GM18861 (cell line): ENCODE data around the gene AOPEP.
"Not testable (repeated sequence)": the region's sequence is repeated elsewhere in the genome, so short reads cannot be mapped to it uniquely, and the experiment has no call there.

Experiments used
- ATAC-seq: cut with Tn5 transposase; IDR thresholded peaks from one replicate; pipeline ENCODE4 v1.9.1; 2021; ENCODE audit not compliant: unreplicated experiment

Gene AOPEP

GRCh38 chr9:94840738-94841137, 114.2 kb downstream of the AOPEP start:
- no peak for ATAC-seq

GRCh38 chr9:94843134-94843533, 116.6 kb downstream of the AOPEP start:
- ATAC-seq, result no peak

GRCh38 chr9:94846739-94847138, 120.2 kb downstream of the AOPEP start:
- ATAC-seq, result no peak

GRCh38 chr9:94847486-94847885, 121.0 kb downstream of the AOPEP start:
- ATAC-seq, result no peak

- not testable (repeated sequence) for ATAC-seq
Observed at GRCh38 chr9:94848791-94849190, 122.3 kb downstream of the AOPEP start.

- no peak for ATAC-seq
Observed at GRCh38 chr9:94850540-94851434, 124.3 kb downstream of the AOPEP start.

- no peak for ATAC-seq
Observed at GRCh38 chr9:94851467-94851866, 125.0 kb downstream of the AOPEP start.

GRCh38 chr9:94851892-94852291, 125.4 kb downstream of the AOPEP start:
- no peak for ATAC-seq

GRCh38 chr9:94852373-94852772, 125.9 kb downstream of the AOPEP start:
- no peak for ATAC-seq

GRCh38 chr9:94853887-94854286, 127.4 kb downstream of the AOPEP start:
- no peak for ATAC-seq

GRCh38 chr9:94855903-94856302, 129.4 kb downstream of the AOPEP start:
- no peak for ATAC-seq

- ATAC-seq, result no peak
Observed at GRCh38 chr9:94857791-94858190, 131.3 kb downstream of the AOPEP start.

- no peak for ATAC-seq
Observed at GRCh38 chr9:94859226-94859625, 132.7 kb downstream of the AOPEP start.

- ATAC-seq, result no peak
Observed at GRCh38 chr9:94859891-94860290, 133.4 kb downstream of the AOPEP start.

- peak; percentile 93 for ATAC-seq
Observed at GRCh38 chr9:94860678-94861588, 134.4 kb downstream of the AOPEP start.

- ATAC-seq, result no peak
Observed at GRCh38 chr9:94861589-94862272, 135.2 kb downstream of the AOPEP start.

- ATAC-seq, result no peak
Observed at GRCh38 chr9:94864196-94864595, 137.7 kb downstream of the AOPEP start.

GRCh38 chr9:94864862-94865509, 138.5 kb downstream of the AOPEP start:
- no peak for ATAC-seq

GRCh38 chr9:94865582-94866452, 139.3 kb downstream of the AOPEP start:
- ATAC-seq, result no peak

- no peak for ATAC-seq
Observed at GRCh38 chr9:94866770-94867169, 140.3 kb downstream of the AOPEP start.
